Keratinocyte (primary cell): ENCODE measurements around the gene LIMD2.

Source experiments
- EZH2 ChIP-seq: IDR thresholded peaks from one replicate; pipeline ENCODE4 v1.6.1; 2012; ENCODE audit warnings: inconsistent platforms, mild to moderate bottlenecking, low read length, moderate library complexity
- TF ChIP-seq, protein P1 (sequence below), 3 experiments: IDR thresholded peaks in 1 of 3; conservative IDR thresholded peaks in 1 of 3; optimal IDR thresholded peaks in 1 of 3; 2 replicates in 2 of 3; 3 replicates in 1 of 3; pipeline versions ENCODE3 to v1.5.1; 2011; ENCODE audit warnings: low read length in 3 of 3, mild to moderate bottlenecking in 3 of 3, moderate library complexity in 2 of 3, control low read depth in 1 of 3, inconsistent platforms in 1 of 3; ENCODE audit not compliant: insufficient read depth in 2 of 3; ENCODE audit errors: extremely low read depth in 1 of 3

DNA sequence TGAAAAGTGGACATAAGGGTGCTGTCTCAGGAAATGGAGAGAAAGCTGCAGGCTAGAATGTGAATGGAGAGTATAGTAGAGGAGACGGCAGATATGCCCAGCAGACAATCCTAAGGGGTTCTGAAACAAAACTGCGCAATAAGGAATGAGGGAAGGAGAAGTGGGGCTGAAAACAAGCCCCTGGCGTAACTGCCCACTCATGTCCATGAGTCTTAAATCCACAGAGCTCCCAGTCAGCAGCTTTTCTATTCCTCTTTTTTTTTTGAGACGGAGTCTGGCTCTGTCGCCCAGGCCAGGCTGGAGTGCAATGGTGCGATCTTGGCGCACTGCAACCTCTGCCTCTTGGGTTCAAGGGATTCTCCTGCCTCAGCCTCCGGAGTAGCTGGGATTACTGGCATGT is 35.8 kb upstream of the LIMD2 start:
- TF ChIP-seq, protein P1, sequence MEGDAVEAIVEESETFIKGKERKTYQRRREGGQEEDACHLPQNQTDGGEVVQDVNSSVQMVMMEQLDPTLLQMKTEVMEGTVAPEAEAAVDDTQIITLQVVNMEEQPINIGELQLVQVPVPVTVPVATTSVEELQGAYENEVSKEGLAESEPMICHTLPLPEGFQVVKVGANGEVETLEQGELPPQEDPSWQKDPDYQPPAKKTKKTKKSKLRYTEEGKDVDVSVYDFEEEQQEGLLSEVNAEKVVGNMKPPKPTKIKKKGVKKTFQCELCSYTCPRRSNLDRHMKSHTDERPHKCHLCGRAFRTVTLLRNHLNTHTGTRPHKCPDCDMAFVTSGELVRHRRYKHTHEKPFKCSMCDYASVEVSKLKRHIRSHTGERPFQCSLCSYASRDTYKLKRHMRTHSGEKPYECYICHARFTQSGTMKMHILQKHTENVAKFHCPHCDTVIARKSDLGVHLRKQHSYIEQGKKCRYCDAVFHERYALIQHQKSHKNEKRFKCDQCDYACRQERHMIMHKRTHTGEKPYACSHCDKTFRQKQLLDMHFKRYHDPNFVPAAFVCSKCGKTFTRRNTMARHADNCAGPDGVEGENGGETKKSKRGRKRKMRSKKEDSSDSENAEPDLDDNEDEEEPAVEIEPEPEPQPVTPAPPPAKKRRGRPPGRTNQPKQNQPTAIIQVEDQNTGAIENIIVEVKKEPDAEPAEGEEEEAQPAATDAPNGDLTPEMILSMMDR (optimal IDR thresholded peaks at IDR 0.05 in 1 of 3, IDR thresholded peaks at IDR 0.05 in 1 of 3, conservative IDR thresholded peaks at IDR 0.05 in 1 of 3; ENCODE audit: extremely low read depth in 1 of 3, insufficient read depth in 2 of 3, low read length in 3 of 3) = no peak
- TF ChIP-seq EZH2 = no peak
